Measurements from ENCODE around the gene WDR75.

DNA sequence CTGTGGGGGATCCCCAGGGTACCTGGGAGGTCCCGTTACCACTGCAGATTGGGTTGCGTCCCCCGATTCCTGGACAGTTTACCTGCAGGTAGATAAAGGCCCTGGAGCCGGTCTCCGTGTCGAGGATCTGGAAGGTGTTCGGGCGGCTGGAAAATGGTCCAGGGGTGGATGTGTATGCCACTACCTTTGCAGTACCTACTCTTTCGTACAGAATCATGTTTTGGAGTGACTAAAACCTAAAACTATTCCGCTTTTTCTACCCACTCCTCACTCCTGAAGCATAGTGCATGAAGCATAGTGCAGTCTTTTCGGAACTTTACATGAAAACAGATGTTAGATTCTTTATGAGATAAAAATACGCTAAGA, 418 bp downstream of the WDR75 start:
- TF ChIP-seq TARDBP (IDR thresholded peaks at IDR 0.05) = no peak
- TF ChIP-seq, protein P1, sequence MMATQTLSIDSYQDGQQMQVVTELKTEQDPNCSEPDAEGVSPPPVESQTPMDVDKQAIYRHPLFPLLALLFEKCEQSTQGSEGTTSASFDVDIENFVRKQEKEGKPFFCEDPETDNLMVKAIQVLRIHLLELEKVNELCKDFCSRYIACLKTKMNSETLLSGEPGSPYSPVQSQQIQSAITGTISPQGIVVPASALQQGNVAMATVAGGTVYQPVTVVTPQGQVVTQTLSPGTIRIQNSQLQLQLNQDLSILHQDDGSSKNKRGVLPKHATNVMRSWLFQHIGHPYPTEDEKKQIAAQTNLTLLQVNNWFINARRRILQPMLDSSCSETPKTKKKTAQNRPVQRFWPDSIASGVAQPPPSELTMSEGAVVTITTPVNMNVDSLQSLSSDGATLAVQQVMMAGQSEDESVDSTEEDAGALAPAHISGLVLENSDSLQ (IDR thresholded peaks at IDR 0.05) = no peak
- TF ChIP-seq ZNF384 (IDR thresholded peaks at IDR 0.05) = no peak
- no peak for TF ChIP-seq SP1 (IDR thresholded peaks at IDR 0.05)
- no peak for TF ChIP-seq BHLHE40 (IDR thresholded peaks at IDR 0.05; ENCODE audit: borderline replicate concordance)
- no peak for TF ChIP-seq ELF4 (IDR thresholded peaks at IDR 0.05)
- TF ChIP-seq FOXA1 (IDR thresholded peaks at IDR 0.05) = no peak
- TF ChIP-seq HDGF (IDR thresholded peaks at IDR 0.05; ENCODE audit: borderline replicate concordance) = no peak

All from HEK293T (cell line).